HG03469 (cell line): Measurements from ENCODE around the gene MYO15A.
"Not testable (repeated sequence)": the region's sequence is repeated elsewhere in the genome, so short reads cannot be mapped to it uniquely, and the experiment has no call there.

Experiments used
- ATAC-seq: cut with Tn5 transposase; IDR thresholded peaks from one replicate; pipeline ENCODE4 v1.9.1; 2021; ENCODE audit warnings: mild to moderate bottlenecking, moderate library complexity, moderate number of reproducible peaks; ENCODE audit not compliant: unreplicated experiment

MYO15A gene

GRCh38 chr17:18208092-18208491, 99.5 kb downstream of the MYO15A start:
- ATAC-seq = no peak

DNA sequence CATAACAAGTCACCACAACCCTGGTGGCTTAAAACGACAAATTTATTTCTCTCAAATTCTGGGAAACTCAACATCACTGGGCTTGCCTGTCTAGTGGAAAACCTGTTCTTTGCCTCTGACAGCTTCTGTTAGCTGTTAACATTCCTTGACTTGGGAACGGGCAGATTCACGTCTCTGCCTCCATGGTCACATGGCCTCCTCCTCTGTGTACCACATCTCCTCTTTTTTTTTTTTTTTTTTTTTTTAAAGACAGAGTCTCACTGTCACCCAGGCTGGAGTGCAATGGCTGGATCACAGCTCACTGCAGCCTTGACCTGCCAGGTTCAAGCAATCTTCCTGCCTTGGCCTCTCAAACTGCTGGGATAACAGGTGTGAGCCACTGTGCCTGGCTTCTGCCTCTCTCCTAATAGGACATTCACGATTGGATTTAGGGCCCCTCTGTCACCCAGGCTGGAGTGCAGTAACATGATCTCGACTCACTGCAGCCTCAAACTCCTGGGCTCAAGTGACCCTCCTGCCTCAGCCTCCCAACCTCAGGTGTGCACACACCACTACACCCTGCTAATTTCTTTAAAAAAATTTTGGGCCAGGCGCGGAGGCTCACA, 105.2 kb downstream of the MYO15A start:
- no peak for ATAC-seq

DNA sequence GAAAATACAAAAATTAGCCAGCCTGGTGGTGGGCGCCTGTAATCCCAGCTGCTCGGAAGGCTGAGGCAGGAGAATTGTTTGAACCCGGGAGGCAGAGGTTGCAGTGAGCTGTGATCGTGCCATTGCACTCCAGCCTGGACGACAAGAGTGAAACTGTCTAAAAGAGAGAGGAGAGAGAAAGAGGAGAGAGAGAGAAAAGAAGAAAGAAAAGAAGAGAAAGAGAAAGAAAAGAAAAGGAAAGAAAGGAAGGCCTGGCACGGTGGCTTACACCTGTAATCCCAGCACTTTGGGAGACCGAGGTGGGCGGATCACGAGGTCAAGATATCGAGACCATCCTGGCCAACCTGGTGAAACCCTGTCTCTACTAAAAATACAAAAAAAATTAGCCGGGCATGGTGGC, 108.3 kb downstream of the MYO15A start:
- ATAC-seq = not testable (repeated sequence)

DNA sequence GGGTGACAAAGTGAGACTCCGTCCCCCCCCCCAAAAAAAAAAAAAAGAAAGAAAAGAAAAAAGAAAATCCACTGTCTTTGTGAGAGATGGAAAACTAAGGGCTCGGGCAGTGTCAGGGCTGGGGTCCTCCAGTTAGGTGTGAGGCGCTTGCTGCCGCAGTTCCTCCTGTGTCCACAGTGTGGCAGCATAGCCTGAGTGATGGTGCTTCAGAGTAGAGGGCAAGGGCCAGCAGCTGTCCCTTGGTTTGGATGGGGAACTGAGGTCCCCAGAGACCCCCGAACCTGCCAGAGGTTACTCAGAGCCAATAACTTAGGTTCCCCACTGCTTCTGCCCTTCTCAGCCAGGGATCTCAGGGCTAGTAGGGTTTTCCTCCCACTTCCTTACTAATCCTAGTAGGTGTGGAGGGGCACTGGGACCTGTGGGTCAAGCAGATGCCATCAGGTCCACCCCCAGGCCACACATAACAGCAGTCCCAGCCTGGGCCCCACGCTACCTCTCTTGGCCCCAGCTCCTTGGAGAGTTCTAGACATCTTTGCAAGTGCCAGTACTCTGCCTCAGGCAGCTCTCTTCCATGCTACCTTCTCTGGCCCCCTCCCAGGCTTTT, 109.0 kb downstream of the MYO15A start:
- ATAC-seq = no peak

DNA sequence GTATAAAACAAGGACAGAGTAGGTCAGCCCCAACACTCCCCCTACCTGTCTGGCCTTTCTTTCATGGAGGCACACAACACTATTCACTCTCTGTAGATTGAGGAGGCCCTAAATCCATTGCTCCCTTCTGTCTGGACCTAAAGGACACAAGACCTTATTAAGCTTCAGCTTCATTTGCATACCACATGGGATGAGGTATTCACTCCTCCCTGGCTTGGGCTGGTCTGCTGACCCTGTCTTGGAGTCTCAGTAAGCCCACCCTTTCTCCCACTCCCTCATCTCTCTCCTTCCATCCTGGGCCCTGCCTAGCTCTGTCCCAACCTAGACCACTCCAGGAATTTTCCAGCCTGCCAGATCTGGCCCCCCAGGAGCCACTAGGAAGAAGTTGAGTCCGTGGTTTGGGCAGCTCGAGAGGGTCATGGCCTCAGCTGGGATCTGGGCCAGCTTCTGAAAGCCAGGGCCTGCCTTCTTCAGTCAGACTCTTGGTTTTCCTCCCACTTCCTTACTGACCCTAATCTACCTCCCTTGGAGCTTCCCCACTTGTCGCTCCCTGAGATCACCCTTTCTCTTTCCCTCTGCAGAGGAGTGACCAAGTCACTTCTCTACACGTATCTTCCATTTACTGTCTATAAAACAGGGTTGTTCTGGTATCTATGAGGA, 110.3 kb downstream of the MYO15A start:
- no peak for ATAC-seq

GRCh38 chr17:18224053-18224386, 115.5 kb downstream of the MYO15A start:
- no peak for ATAC-seq

- no peak for ATAC-seq
Measured at GRCh38 chr17:18224387-18225120, 116.0 kb downstream of the MYO15A start.

GRCh38 chr17:18225121-18225641, 116.6 kb downstream of the MYO15A start, which contains the start of gene LLGL1:
Gene LLGL1, plus strand, starts transcription at chr17:18225635. Its CDS starts 48 bp downstream, at chr17:18225683.
- ATAC-seq = peak; percentile 72

DNA sequence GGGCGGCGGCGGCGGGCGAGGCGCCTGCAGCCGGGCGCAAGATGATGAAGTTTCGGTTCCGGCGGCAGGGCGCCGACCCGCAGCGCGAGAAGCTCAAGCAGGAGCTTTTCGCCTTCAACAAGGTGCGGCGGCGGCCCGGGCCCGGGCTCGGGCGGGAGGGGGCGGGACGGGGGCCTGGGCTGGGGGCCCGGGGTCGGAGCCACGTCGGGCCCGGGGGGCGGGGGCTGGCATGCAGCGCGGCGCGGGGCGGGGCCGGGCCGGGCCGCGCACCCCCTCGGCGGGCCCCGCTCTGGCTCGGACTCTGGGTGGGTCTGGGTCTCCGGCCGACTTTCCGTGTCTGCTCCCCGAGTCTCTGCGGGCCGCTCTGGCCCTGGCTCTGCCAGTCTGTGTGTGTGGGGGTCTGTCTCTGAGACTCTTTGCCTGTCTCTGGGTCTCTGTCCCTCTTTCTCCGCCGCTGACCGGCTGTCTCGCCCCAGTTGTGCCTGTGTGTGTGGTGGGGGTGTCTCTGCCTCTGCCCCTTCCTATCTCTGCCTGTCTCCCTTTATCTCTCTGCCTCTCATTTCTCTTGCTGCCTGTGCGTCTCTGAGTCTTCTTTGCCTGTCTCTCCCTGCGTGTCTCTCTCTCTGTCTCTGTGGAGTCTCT, 117.2 kb downstream of the MYO15A start:
- ATAC-seq = no peak

DNA sequence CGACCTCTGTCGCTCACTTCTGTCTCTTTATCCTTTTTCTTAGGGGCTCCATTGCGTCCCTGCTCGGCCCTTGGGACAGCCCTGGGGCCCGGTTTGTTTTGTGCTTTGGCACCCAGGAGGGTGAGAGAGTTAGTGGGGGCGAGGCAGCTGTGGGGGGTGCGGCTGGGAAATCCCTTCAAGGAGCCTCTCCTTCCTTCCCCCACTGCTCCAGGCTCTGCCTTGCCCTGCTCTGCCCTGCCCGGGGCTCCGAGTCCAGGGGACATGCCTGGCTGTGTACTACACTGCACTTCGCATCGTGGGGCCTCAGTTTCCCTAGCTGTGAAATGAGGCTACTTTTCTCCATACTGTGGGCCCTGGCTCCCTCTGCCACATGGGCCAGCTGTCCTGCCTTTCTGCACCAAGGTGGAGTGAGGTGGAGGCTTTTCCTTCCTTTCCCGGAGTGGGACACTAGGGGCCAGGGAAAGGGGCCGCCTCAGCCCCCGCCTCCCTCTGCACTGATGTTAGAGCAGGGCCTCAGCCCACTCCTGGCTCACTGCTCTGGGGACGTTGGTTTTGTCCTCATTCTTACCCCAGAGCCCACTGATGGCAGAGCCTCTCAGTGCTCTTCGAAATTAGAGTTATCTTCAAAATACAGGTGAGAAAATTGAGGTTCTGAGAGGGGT, 117.9 kb downstream of the MYO15A start:
- no peak for ATAC-seq

GRCh38 chr17:18227635-18228034, 119.1 kb downstream of the MYO15A start:
- no peak for ATAC-seq

DNA sequence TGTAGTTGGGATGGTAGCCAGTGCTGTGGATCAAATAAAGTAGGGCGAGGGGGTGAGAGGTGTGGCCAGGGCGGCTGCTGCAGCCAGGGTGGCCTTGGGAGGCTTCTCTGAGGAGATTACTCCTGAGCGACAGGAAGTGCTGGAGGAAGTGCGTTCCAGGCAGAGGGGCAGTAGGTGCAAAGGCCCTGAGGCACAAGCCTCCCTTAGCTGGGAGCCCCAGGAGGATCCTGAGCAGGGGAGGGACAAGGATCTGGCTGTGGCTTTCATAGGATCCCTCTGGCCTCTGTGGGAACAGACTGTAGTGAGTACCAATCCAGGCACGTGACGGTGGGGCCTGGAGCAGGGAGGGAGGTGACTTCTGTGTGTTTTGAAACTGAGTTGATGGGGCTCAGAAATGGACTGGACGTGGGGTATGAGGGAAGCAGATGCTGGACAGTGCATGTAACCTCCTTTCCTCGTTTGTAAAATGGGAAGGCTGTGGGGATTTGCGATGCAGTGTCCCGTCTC, 119.7 kb downstream of the MYO15A start:
- ATAC-seq = no peak

- no peak for ATAC-seq
Measured at GRCh38 chr17:18229254-18229653, 120.7 kb downstream of the MYO15A start.
